ENCODE results near the gene CYSTM1.

CYSTM1 gene

DNA sequence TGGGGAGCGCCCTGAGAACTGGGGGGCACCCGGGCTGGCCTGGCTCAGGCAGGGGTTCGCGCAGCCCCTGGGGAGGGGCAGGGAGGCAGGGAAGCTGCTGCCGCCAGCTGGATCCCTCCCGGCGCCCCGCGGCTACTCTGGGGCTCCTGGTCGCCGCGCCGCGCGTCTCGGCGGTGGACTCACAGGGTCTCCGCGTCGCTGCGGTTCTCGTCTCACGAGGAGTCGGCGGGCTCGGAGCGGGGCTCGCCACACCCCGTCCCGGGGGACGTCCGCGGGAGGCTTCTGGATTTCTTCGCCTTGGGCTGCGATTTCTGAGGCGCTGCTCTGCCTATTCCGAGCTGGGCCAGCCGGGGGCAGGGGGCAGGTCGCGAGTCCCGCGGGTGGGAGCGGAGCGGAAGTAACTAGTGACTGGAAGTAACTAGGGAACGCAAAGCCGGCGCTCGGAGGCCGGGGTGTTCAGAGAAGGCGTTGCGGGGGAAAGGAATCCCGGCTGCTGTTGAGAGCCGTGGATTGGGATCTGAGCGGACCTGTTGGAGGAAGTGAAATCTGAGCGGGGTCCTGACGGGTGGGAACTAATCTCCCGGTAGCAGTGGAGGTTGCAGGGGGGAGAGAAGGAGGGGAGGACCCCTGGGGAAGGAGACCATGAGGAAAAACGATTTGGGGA is 511 bp downstream of the CYSTM1 start (continued):
- TF ChIP-seq ZSCAN30 (tag by site-specific recombination; IDR thresholded peaks at IDR 0.05) (0 out of 2 replicates have a peak, but pooled peaks have one; percentile 37), ZNF610 (tag by site-specific recombination; IDR thresholded peaks at IDR 0.05; ENCODE audit: borderline replicate concordance) (peak; percentile 39; the same call in 1 of the 2 replicates), SCRT1 (tag by site-specific recombination; IDR thresholded peaks at IDR 0.05; ENCODE audit: borderline replicate concordance) (peak; percentile 82), ZSCAN16 (tag by site-specific recombination; IDR thresholded peaks at IDR 0.05) (no peak), ZFHX2 (tag by site-specific recombination; conservative IDR thresholded peaks at IDR 0.05) (peak; percentile 84), ZNF19 (tag by site-specific recombination; IDR thresholded peaks at IDR 0.05; ENCODE audit: low read depth) (no peak), ZNF16 (tag by site-specific recombination; IDR thresholded peaks at IDR 0.05; ENCODE audit: low read depth) (no peak), ZNF501 (tag by site-specific recombination; IDR thresholded peaks at IDR 0.05) (no peak; the same call in 1 of the 2 replicates), GLI2 (tag by site-specific recombination; IDR thresholded peaks at IDR 0.05; ENCODE audit: borderline replicate concordance, low read depth) (no peak), ZNF596 (tag by site-specific recombination; IDR thresholded peaks at IDR 0.05) (no peak), ZNF416 (tag by site-specific recombination; IDR thresholded peaks at IDR 0.05) (no peak), ZIC2 (tag by site-specific recombination; IDR thresholded peaks at IDR 0.05) (peak; percentile 93), ZSCAN23 (tag by site-specific recombination; IDR thresholded peaks at IDR 0.05) (no peak), KLF1 (tag by site-specific recombination; IDR thresholded peaks at IDR 0.05) (no peak; the same call in 1 of the 2 replicates), KLF7 (tag by site-specific recombination; IDR thresholded peaks at IDR 0.05; ENCODE audit: borderline replicate concordance) (no peak), GFI1B (tag by site-specific recombination; IDR thresholded peaks at IDR 0.05) (no peak), ZNF138 (tag by site-specific recombination; IDR thresholded peaks at IDR 0.05; ENCODE audit: borderline replicate concordance) (no peak), ZNF292 (tag by site-specific recombination; IDR thresholded peaks at IDR 0.05; ENCODE audit: borderline replicate concordance, low read depth) (no peak), ZNF140 (tag by site-specific recombination; IDR thresholded peaks at IDR 0.05) (no peak; the same call in 1 of the 2 replicates), ZNF521 (tag by site-specific recombination; IDR thresholded peaks at IDR 0.05) (no peak), ZNF777 (tag by site-specific recombination; IDR thresholded peaks at IDR 0.05; ENCODE audit: borderline replicate concordance) (no peak), ZNF302 (tag by site-specific recombination; IDR thresholded peaks at IDR 0.05; ENCODE audit: low read depth) (no peak), ZNF274 (IDR thresholded peaks at IDR 0.05; ENCODE audit: low read length) (no peak), ZNF274 (tag by site-specific recombination; IDR thresholded peaks at IDR 0.05; ENCODE audit: borderline replicate concordance) (no peak), KLF8 (tag by site-specific recombination; IDR thresholded peaks at IDR 0.05) (peak; percentile 29; the same call in 1 of the 2 replicates), ZEB2 (tag by site-specific recombination; IDR thresholded peaks at IDR 0.05) (peak; percentile 77; the same call in 1 of the 2 replicates), ZNF341 (tag by site-specific recombination; IDR thresholded peaks at IDR 0.05; ENCODE audit: low read depth) (peak; percentile 91), SP3 (tag by site-specific recombination; IDR thresholded peaks at IDR 0.05) (no peak)
- TF ChIP-seq, protein P1, sequence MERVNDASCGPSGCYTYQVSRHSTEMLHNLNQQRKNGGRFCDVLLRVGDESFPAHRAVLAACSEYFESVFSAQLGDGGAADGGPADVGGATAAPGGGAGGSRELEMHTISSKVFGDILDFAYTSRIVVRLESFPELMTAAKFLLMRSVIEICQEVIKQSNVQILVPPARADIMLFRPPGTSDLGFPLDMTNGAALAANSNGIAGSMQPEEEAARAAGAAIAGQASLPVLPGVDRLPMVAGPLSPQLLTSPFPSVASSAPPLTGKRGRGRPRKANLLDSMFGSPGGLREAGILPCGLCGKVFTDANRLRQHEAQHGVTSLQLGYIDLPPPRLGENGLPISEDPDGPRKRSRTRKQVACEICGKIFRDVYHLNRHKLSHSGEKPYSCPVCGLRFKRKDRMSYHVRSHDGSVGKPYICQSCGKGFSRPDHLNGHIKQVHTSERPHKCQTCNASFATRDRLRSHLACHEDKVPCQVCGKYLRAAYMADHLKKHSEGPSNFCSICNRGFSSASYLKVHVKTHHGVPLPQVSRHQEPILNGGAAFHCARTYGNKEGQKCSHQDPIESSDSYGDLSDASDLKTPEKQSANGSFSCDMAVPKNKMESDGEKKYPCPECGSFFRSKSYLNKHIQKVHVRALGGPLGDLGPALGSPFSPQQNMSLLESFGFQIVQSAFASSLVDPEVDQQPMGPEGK (tag by site-specific recombination; IDR thresholded peaks at IDR 0.05), result peak; percentile 89
- TF ChIP-seq, protein P2, sequence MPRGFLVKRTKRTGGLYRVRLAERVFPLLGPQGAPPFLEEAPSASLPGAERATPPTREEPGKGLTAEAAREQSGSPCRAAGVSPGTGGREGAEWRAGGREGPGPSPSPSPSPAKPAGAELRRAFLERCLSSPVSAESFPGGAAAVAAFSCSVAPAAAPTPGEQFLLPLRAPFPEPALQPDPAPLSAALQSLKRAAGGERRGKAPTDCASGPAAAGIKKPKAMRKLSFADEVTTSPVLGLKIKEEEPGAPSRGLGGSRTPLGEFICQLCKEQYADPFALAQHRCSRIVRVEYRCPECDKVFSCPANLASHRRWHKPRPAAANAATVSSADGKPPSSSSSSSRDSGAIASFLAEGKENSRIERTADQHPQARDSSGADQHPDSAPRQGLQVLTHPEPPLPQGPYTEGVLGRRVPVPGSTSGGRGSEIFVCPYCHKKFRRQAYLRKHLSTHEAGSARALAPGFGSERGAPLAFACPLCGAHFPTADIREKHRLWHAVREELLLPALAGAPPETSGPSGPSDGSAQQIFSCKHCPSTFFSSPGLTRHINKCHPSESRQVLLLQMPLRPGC (tag by site-specific recombination; IDR thresholded peaks at IDR 0.05), result 0 out of 2 replicates have a peak, but pooled peaks have one; percentile 47
- TF ChIP-seq, protein P3, sequence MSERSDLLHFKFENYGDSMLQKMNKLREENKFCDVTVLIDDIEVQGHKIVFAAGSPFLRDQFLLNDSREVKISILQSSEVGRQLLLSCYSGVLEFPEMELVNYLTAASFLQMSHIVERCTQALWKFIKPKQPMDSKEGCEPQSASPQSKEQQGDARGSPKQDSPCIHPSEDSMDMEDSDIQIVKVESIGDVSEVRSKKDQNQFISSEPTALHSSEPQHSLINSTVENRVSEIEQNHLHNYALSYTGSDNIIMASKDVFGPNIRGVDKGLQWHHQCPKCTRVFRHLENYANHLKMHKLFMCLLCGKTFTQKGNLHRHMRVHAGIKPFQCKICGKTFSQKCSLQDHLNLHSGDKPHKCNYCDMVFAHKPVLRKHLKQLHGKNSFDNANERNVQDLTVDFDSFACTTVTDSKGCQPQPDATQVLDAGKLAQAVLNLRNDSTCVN (tag by site-specific recombination; optimal IDR thresholded peaks at IDR 0.05), result peak; percentile 99
- TF ChIP-seq, protein P4, sequence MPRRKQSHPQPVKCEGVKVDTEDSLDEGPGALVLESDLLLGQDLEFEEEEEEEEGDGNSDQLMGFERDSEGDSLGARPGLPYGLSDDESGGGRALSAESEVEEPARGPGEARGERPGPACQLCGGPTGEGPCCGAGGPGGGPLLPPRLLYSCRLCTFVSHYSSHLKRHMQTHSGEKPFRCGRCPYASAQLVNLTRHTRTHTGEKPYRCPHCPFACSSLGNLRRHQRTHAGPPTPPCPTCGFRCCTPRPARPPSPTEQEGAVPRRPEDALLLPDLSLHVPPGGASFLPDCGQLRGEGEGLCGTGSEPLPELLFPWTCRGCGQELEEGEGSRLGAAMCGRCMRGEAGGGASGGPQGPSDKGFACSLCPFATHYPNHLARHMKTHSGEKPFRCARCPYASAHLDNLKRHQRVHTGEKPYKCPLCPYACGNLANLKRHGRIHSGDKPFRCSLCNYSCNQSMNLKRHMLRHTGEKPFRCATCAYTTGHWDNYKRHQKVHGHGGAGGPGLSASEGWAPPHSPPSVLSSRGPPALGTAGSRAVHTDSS (tag by site-specific recombination; IDR thresholded peaks at IDR 0.05), result no peak
- TF ChIP-seq, protein P5, sequence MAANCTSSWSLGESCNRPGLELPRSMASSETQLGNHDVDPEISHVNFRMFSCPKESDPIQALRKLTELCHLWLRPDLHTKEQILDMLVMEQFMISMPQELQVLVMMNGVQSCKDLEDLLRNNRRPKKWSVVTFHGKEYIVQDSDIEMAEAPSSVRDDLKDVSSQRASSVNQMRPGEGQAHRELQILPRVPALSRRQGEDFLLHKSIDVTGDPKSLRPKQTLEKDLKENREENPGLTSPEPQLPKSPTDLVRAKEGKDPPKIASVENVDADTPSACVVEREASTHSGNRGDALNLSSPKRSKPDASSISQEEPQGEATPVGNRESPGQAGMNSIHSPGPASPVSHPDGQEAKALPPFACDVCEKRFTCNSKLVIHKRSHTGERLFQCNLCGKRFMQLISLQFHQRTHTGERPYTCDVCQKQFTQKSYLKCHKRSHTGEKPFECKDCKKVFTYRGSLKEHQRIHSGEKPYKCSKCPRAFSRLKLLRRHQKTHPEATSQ (tag by site-specific recombination; IDR thresholded peaks at IDR 0.05), result 0 out of 2 replicates have a peak, but pooled peaks have one; percentile 24
